DMS53 treated with DMSO at 0.1 percent for 48 hours (cell line): ENCODE measurements around the gene DPEP2NB.
"Not testable (repeated sequence)": the region's sequence is repeated elsewhere in the genome, so short reads cannot be mapped to it uniquely, and the experiment has no call there.

Experiments used
- DNase-seq: peaks from one replicate; lab custom pipeline; 2025; ENCODE audit not compliant: unreplicated experiment; lab: John Stamatoyannopoulos, UW

The DPEP2NB gene

DNA sequence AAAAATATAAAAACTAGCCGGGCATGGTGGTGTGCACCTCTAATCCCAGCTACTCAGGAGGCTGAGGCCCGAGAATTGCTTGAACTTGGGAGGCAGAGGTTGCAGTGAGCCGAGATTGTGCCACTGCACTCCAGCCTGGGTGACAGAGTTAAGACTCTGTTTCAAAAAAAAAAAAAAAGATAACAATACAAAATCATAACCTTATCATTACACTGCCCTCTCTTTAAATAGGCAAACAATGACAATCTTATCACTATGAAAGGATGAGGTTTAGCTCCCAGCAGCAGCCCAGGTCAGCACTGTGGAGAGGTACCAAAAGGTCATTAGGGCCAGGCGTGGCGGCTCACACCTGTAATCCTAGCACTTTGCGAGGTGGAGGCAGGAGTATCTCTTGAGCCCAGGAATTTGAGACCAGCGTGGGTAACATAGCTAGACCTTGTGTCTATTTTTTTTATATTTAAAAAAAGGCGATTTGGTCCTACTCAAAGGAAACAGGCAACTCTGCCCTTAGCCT lies 3.5 kb upstream of the DPEP2NB start:
- no peak for DNase-seq

DNA sequence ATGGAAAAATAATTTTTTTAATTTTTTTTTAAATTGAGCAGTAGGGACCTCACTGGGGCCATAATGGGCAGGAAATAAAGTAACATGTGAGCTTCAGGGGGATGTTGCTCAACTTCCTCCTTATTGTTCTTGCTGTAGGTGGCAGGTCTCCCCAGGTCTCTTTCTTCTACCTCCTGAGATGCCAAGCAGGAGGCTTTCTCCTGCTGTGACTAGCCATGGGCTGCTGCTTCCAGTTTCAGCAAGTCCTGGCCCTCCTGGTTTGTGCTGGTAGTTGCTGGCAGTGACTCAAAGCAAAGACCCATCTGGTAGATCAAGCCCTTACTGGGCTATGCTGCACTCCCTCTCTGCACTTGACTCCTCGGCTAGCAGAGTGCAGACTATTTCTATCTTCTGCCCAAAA lies 2.3 kb downstream of the DPEP2NB start:
- no peak for DNase-seq

DNA sequence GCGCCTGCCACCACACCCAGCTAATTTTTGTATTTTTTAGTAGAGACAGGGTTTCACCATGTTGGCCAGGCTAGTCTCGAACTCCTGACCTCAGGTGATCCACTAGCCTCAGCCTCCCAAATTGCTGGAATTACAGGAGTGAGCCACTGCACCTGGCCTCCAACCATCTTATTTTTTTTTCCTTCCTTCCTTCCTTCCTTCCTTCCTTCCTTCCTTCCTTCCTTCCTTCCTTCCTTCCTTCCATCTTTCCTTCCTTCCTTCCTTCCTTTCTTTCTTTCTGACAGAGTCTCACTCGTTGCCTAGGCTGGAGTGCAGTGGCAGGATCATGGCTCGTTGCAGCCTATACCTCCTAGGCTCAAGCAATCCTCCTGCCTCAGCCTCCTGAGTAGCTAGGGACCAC lies 5.8 kb downstream of the DPEP2NB start:
- DNase-seq = not testable (repeated sequence)

DNA sequence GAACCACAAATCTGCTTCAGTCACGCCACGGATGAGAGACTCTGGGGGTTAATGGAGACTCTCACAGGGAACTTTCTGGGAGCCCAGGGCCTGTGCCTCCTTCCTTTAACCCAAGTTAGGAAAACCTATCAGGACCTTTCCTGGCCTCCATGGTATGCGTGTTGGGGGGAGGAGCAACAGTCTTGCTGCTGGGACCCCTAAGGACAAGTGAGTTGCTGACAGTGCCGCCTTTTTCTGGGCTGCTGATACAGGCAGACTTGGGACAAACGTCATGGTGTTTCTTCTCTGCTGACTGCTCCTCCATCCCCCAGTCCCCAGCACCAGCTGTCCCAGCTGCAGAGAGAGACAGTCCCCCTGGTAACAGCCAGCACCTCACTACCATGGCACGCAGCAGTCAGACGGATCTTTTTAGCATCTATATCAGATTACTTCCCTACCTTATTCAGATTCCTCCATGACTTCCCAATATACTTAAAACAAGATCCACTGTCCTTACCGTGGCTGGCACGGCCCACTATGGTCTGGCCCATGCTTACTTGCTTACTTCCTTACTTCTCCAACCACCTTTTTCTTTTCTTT lies 6.5 kb downstream of the DPEP2NB start:
- DNase-seq = no peak

DNA sequence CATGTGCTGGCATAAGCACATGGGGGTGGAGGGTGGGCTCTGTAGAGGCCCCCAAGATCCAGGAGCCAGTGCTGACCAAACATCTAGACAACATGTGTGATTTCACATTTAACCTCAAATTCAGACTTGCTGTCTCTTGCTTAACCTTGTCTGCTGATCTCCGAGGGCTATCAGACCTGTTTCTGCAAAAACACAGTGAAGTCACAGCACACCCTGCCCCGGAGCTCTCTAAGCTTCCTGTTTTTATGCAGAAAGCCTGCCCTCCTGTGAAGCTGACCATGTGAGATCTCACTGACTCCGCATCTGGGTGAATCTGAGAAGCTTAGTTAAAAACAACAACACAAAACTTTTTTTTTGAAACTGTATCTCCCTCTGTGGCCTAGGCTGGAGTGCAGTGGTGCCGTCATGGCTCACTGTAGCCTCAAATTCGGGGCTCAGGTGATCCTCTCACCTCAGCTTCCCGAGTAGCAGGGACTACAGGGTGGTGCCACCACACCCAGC lies 9.9 kb downstream of the DPEP2NB start:
- no peak for DNase-seq

DNA sequence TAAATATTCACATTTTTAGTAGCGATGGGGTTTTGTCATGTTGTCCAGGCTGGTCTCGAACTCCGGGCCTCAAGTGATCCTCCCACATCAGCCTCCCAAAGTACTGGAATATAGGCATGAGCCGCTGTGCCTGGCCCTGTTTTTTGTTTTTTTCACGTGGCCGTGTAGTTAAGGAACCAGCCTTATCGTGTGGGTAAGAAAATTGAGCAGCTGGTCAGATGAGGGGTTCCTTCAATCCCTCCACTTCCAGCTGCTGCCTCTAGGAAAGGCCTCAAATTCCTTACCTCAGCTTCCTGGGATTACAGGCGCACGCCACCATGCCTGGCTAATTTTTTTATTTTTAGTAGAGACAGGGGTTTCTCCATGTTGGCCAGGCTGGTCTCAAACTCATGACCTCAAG lies 10.5 kb downstream of the DPEP2NB start:
- no peak for DNase-seq

DNA sequence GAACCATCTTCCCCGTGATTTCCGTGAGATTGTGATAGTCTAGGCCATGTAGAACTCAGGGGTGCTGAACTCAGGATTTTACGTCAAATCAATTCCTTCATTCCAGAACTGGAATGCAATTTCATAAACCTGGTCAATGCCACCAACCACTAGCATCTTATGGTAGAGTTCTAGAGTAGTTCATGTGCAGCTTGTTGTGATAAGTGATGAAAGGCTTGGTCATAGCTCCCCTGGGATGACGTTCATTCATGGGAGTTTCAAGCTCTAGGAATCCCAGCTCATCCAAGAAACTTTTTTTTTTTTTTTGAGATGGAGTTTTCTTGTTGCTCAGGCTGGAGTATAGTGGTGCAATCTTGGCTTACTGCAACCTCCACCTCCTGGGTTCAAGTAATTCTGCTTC lies 12.7 kb downstream of the DPEP2NB start:
- no peak for DNase-seq

DNA sequence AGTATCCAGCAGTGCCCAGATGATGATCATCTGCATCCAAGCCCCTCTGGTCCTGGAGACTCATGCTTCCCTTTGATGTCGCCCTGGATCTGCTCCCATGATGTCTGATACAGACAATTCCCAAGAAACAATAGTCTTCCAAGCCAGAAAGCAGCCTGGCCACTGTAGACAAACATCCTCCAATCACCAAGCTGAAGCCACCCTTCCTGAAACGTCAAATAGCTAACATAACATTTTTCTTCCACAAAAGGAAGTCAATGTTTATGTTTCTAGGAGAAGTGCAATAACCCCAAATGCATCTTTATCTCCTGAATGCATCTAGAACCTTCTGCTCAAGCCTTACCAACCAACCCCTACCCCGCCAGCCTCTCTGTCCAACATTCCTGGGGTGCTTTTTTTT lies 15.3 kb downstream of the DPEP2NB start:
- DNase-seq = no peak

DNA sequence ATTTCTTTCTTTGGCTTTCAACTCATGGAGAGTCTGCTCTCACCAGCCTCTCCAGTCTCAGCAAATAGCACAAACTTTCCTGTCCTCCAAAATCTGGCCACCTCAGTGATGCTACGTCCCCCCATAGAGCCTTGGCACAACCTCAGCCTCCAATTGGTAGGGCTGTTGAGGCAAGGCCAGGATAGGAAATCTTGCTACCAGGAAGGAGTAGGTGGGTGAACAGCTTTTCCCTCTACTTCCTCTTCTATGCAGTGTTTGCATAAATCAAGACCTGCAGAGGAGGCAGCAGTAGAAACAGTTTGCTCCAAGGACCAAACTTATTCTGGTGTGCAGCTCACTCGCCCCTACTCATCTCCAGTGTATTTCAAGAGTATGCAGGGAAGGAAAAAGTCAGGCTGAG lies 15.7 kb downstream of the DPEP2NB start:
- no peak for DNase-seq

DNA sequence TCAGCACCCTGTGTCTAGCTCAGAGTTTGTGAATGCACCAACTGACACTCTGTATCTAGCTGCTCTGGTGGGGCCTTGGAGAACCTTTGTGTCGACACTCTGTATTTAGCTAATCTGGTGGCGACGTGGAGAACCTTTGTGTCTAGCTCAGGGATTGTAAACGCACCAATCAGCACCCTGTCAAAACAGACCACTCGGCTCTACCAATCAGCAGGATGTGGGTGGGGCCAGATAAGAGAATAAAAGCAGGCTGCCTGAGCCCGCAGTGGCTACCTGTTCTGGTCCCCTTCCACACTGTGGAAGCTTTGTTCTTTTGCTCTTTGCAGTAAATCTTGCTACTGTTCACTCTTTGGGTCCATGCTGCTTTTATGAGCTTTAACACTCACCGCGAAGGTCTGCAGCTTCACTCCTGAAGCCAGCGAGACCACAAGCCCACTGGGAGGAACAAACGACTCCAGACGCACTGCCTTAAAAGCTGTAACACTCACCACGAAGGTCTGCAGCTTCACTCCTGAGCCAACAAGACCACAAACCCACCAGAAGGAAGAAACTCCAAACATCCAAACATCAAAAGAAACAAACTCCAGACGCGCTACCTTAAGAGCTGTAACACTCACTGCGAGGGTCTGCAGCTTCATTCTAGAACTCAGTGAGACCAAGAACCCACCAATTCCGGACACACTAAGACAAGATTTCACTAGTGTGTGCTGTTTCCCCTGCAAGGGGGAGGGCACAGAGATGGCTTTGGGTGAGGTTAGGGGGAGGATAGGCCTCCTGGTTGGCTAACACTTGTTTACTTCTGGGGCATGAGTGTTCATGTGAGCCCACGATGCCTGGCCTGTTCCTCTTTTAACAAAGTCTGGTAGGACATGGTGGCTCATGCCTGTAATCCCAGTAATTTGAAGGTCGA lies 16.7 kb downstream of the DPEP2NB start, which contains the start of gene DPEP2:
Gene DPEP2 (minus strand): TSS at position 706 of the 910 bp plus-strand sequence. CDS start 6,272 bp downstream, outside the sequence.
- DNase-seq = not testable (repeated sequence)

DNA sequence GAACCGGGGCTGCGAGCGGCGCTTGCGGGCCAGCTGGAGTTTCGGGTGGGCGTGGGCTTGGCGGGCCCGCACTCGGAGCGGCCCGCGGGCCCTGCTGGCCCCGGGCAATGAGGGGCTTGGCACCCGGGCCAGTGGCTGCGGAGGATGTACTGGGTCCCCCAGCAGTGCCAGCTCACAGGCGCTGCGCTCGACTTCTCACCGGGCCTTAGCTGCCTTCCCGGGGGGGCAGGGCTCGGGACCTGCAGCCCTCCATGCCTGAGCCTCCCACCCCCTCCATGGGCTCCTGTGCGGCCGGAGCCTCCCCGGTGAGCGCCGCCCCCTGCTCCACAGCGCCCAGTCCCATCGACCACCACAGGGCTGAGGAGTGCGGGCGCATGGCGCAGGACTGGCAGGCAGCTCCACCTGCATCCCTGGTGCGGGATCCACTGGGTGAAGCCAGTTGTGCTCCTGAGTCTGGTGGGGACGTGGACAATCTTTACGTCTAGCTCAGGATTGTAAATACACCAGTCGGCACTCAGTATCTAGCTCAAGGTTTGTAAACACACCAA lies 17.4 kb downstream of the DPEP2NB start:
- DNase-seq = not testable (repeated sequence)

DNA sequence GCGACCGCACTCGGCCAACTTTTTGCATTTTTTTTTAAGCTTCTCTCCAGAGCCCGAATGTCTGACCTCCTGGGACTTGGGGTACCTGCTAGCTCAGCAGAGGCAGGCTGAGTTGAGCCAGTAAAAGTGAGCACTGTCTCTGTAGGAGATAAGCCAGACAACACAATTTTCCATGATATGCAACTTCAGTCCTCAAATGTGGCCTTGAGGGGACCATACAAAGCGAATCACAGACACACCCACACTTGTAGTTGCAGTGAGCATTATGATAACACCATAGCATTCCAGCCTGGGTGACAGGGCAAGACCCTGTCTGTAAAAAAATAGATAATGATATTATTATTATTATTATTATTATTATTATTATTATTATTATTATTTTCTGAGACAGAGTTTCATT lies 19.0 kb downstream of the DPEP2NB start:
- DNase-seq = no peak

DNA sequence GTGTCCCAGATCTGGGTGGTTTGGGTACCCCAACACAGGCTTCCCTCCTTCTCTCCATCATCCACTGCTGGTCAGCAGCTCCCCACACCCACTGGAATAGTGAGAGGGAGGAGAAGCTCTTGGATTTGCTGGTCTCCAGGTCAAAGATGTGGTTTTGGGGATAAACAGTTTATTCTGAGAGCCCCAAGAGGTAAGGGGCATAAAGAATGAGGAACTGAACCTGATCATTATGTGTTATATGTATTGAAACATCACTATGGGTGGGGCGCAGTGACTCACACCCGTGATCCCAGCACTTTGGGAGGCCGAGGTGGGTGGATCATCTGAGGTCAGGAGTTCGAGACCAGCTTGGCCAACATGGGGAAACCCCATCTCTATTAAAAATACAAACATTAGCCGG lies 20.3 kb downstream of the DPEP2NB start:
- no peak for DNase-seq

DNA sequence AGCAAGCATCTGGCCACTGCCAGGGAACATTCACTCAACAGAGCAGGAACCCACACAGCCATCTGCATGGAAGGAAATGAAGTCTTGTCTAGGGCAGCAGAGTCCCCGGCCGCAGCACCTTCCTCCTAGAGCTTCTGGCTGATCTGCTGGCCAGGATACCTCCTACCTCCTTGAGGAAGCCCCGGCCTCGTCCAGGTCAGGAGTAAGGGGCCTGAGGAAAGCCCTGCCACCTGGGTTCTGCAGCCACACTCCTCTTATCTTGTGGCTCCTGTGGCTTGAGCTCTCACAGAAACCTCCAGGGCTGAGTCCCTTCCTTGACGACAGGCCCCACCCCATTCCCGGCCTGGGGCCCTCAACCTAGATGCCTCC lies 21.7 kb downstream of the DPEP2NB start:
- not testable (repeated sequence) for DNase-seq

DNA sequence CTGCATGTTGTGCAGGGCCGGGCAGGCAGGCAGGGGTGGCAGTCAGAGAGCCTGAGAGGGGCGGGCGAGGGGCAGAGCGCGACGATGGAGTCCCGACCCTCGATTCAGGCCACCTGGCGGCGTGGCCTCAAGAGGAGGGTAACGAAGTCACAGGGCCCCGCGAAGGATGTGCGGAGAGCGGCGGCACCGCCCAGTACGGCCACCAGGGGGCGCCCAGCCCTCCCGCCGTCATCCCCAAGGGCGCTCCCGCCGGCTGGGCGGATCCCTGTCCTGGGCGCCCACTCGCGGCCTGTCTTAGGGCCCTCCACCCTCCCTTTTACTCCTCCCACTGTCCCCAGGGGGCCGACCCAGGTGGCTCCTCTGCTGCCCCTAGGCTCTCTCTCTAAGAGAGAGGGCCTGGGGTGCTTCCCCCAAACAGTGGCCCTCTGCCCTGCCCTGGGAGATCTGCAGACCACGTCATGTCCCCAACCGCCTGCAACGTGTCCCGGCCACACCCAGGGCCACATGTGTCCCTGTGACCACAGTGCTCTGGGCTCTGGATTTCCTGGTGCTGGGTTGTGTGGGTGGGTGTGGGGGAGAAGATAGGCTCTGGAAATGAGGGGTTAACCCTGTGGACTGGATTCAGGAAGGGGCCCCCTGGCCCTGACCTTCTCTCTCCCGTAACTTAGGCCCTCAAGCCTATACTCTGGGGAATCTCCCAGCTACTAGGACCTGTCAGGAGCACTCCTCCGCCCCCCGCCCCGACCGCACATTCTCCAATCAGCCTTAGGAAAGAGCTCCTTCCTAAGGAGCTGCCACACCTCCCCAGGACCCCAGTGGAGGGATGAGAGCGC lies 22.3 kb downstream of the DPEP2NB start:
- peak; percentile 44 for DNase-seq

DNA sequence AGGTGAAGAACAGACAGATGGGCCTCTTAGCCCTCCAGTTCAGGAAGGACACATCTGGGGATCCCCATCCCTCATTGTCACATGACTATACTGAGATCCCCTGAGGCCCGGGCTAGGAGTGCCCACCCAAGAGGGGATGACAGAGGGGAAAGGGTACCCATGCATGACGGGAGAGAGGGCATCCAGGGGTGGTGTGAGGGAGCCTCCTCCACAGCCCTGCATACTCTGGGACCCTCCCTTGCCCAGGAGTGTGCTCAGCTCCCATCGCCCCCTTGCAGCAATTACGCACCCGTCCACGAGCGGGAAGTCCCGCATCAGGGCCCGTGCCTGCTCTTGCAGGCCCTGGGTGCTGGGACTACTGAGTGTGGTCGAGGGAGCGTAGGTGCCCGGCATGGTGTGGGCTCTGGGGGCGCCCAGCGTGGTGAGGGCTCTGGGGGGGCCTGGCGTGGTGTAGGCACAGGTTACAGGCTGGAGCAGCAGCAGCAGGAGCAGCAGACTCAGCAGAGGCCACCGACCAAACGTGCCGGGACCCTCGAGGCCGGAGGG lies 23.0 kb downstream of the DPEP2NB start:
- no peak for DNase-seq

DNA sequence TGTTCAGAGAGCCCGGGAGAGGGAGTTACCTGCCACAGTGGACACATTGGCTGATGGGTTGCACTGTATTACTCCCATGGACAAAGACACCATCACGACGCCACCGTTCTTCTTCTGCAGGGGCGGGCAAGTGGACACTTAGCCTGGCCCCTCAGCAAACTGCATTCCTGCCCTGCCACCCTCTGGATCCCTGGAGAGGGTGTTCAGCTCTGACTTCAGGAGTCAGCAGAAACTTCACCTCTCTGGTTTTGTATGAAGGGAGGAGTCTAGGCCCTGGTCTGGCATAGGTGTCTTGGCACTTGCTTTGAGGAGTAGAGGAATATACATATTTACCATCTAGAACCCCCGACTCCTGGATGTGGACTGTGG lies 25.7 kb downstream of the DPEP2NB start:
- DNase-seq = no peak

DNA sequence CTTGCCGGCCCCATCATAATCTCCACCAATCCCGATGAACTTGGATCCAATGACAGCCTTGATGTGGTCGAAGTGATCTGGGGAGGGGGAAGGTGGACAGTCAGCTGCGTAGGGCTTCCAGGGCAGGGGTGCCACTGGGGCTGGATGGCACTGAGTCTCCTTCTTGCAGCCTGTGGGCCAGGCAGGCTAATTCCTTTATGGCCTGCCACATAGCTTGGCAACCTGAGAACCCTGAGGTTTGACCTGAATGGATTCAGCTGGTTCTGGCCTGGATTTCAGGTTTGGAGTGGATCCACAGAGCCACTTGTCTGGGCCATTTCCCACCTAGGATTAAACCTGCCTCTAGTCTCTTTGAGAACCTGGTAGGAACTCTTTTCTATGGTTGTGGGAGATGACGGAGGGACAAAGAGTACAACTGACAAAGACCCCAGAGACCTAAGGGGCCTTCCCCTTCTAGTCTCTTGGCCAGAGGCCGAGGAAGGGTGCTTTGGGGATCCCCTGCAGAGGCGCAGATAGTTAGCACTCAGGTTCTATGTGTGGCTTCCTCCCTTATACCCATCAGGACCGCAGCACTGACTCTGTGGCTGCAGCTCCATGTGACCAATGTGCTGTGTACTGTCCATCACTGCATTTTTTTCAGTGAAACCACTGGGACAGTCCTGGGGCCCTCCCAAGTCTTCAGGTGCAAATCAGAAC lies 26.2 kb downstream of the DPEP2NB start:
- no peak for DNase-seq

DNA sequence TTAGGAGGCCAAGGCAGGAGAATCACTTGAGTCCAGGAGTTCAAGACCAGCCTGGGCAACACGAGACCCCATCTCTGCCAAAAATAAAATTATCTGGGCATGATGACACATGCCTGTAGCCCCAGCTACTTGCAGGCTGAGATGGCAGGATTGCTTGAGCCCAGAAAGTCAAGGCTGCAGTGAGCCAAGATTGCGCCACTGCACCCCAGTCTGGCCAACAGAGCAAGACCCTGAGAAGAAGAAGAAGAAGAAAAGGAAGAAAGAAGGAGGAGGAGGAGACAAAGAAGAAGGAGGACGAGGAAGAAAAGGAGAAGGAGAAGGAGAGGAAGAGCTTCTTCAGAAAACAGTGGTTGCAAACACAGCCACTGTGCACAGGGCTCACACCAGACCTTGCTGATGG lies 27.0 kb downstream of the DPEP2NB start:
- DNase-seq = no peak
